Stomach smooth muscle (tissue), 2 donors: ENCODE measurements around the gene MRPL24.
"Not testable (repeated sequence)": the region's sequence is repeated elsewhere in the genome, so short reads cannot be mapped to it uniquely, and the experiment has no call there.

Experiments
- H3K27ac ChIP-seq: one replicate; pipeline ENCODE4 v1.7.0; 2013; ENCODE audit warnings: mild to moderate bottlenecking, low read length, inconsistent platforms
- H3K27me3 ChIP-seq, 2 donors: one replicate each; pipeline ENCODE4 v1.7.0; 2013; ENCODE audit warnings: low read length in 2 of 2; ENCODE audit not compliant: insufficient read depth in 2 of 2, control insufficient read depth in 1 of 2
- H3K36me3 ChIP-seq, 2 donors: one replicate each; pipeline ENCODE4 v1.7.0; 2013; ENCODE audit warnings: low read length in 2 of 2; ENCODE audit not compliant: control insufficient read depth in 2 of 2, insufficient read depth in 2 of 2
- H3K4me1 ChIP-seq: one replicate; pipeline ENCODE4 v1.7.0; 2013; ENCODE audit warnings: low read length; ENCODE audit not compliant: control insufficient read depth, insufficient read depth
- H3K4me3 ChIP-seq, 2 donors: one replicate each; pipeline ENCODE4 v1.7.0; 2013; ENCODE audit warnings: low read length in 2 of 2
- H3K9ac ChIP-seq, 2 donors: one replicate each; pipeline ENCODE4 v1.7.0; 2013; ENCODE audit warnings: low read length in 2 of 2, mild to moderate bottlenecking in 1 of 2
- H3K9me3 ChIP-seq, 2 donors: one replicate each; pipeline ENCODE4 v1.7.0; 2013; ENCODE audit warnings: low read length in 2 of 2; ENCODE audit not compliant: control insufficient read depth in 2 of 2
- donor health status: healthy.
- donor health status: Pancreatic carcinoma.

Gene MRPL24

DNA sequence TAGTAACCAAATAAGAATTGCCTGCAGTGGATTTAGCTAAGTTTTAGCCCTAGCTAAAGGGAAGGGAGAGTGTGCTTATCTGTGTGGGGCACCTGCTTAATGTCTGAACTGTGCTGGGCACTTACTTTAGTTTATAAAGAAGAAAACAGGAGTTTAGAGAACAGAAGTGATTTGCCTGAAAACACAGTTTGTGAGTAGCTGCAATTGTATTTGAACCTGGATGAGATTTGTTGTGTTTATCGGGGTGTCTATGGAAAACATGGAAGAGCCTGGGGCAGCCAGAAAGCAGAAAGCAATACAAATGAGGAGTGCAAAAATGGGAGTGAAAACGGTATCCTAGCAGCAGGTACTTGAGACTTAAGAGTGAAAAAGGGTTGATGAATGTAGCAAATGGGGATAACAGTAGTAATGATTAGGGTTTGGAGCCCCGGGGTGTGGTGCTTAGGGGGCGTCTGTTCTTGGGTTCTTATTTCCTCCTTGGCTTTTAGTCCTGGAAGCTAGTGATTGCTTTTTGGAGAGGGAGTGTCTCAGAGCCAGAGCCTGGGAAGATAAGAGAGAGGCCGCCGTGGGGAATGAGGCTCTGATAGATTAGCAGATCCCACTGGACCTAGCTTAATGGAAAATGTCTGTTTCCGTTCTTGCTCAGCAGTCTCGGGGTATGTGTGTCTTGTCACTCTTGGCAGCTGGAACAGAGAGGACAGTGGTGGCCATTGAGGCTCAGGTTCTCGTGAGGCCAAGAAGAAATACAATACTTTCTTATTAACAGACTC is 32.0 kb upstream of the MRPL24 start:
- Histone ChIP-seq H3K4me3 (peak overlapping the region in 1 of 2 donors; percentile 29), H3K27me3 (no peaks in the 10 kb centered on the region), H3K9ac (peak overlapping the region; percentile 14 to 16), H3K9me3 (no peaks in the 10 kb centered on the region), H3K4me1 (peaks cover 46% of the 10 kb centered on the region), H3K27ac (peak overlapping the region; percentile 53), H3K36me3 (peaks cover 4 to 9% of the 10 kb centered on the region in 2 donors)

DNA sequence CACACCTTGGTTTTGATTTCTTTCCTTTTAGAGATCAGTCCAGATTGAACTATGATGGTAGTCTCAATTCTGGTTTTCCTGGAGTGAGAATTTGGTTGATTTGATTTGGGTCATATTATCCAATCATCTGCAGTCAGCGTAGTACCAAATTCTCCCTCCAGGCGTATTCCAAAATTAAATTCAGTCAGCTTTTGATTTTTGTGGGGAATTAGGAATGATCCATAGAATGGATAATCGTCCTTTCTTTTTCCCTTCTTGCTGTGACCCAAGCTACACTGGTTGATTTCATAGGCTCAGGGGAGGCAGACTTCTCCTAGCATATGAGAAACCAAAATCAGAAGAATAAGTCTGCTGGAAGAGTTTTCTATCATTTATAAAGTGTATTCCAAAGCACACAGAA is 31.3 kb upstream of the MRPL24 start:
- Histone ChIP-seq H3K9ac (peak overlapping the region in 1 of 2 donors; percentile 16), H3K27me3 (no peaks in the 10 kb centered on the region), H3K27ac (peak overlapping the region; percentile 53), H3K4me3 (no peak overlapping the region), H3K36me3 (peaks cover 4 to 9% of the 10 kb centered on the region in 2 donors), H3K9me3 (no peaks in the 10 kb centered on the region), H3K4me1 (peaks cover 42% of the 10 kb centered on the region)

GRCh38 chr1:156768610-156769295 is 27.9 kb upstream of the MRPL24 start:
- Histone ChIP-seq H3K4me3 (peak overlapping the region; percentile 67 to 97), H3K27me3 (no peaks in the 10 kb centered on the region), H3K27ac (no peak overlapping the region), H3K4me1 (peaks cover 49% of the 10 kb centered on the region), H3K9ac (peak overlapping the region; percentile 99), H3K36me3 (peaks cover 4 to 9% of the 10 kb centered on the region in 2 donors), H3K9me3 (no peaks in the 10 kb centered on the region)

DNA sequence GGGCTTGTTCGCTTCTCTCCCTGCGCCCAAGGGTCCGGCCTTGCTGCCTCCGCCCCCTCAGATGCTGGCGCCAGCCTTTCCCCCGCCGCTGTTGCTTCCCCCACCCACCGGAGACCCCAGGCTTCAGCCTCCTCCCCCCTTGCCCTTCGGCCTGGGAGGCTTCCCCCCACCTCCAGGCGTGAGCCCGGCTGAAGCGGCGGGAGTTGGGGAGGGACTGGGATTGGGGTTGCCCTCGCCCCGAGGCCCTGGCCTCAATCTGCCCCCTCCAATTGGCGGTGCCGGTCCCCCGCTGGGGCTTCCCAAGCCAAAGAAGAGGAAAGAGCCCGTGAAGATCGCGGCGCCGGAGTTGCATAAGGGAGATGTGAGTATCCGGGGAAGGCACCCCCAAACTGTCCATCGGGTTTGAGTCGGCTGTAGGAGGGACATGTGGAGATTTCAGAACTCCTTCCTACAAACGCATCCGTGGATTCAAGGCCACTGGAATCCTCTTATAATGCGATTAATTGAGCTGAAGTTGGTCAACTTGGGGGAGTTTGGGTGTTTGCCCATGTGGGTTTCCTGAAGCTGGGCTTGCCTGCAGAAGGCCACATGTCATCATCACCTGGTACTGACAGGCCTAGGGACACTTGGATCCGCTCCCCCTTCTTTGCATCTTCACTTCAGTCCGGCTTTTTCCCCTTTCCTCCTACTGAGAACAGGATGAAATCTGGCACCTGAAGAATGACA is 27.2 kb upstream of the MRPL24 start:
- Histone ChIP-seq H3K9me3 (no peaks in the 10 kb centered on the region), H3K4me1 (peaks cover 44% of the 10 kb centered on the region), H3K9ac (peak overlapping the region; percentile 99), H3K27ac (peak overlapping the region; percentile 95), H3K27me3 (no peaks in the 10 kb centered on the region), H3K4me3 (peak overlapping the region; percentile 67 to 97), H3K36me3 (peaks cover 4 to 7% of the 10 kb centered on the region in 2 donors)

GRCh38 chr1:156767101-156767878 is 26.4 kb upstream of the MRPL24 start, which contains the start of gene PRCC:
Gene PRCC (plus strand): TSS chr1:156767535. CDS start chr1:156767772, 237 bp downstream.
- peak within 1 kb of the TSS; percentile 95 for H3K27ac ChIP-seq
- H3K4me1 ChIP-seq: peaks cover 39% of the 10 kb centered on the region
- H3K9me3 ChIP-seq: no peaks in the 10 kb centered on the region
- H3K4me3 ChIP-seq: peak within 1 kb of the TSS; percentile 97
- H3K36me3 ChIP-seq: peaks cover 4 to 7% of the 10 kb centered on the region in 2 donors
- no peaks in the 10 kb centered on the region for H3K27me3 ChIP-seq
- H3K9ac ChIP-seq: peak within 1 kb of the TSS; percentile 99

DNA sequence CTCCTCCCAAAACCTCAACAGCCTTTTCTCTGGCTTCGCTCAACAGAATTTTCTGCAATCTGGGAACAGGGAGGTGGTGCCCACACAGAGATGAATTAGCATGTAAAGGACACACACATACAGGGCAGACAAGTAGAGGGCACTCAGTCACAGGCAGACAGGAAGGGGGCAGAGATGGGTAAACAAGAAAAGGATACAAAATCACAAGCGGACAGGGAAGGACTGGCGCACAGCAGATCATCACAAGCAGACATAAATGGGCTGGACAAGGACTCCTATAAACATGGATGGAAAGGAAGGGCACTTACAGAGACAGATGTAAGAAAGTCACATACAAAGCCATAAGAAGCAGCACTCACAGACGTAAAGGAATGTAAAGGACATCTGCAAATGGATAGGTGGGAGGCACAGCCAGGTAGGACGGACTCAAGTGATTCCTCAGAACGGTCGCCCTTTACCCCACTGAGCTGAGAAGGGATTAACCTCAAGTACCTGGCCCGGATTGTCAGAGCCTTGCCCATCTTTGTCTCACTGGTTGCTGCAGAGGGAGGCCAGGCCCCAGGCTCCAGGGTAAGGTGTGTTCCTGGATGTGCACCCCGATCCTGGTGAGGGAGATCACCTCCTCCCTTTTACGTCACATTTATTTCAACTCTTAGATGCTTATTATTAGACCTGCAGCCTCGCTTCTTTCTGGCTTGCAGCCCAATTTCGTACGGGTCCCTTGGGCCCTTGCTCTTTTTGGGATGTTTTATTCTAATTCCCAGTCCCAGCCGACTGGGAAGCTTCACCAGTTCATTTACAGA is 25.6 kb upstream of the MRPL24 start:
- peak overlapping the region; percentile 97 for H3K4me3 ChIP-seq
- peaks cover 37% of the 10 kb centered on the region for H3K4me1 ChIP-seq
- peak overlapping the region; percentile 90 to 96 for H3K9ac ChIP-seq
- no peaks in the 10 kb centered on the region for H3K9me3 ChIP-seq
- no peaks in the 10 kb centered on the region for H3K27me3 ChIP-seq
- H3K27ac ChIP-seq: peak overlapping the region; percentile 95
- H3K36me3 ChIP-seq: peaks cover 4 to 7% of the 10 kb centered on the region in 2 donors

DNA sequence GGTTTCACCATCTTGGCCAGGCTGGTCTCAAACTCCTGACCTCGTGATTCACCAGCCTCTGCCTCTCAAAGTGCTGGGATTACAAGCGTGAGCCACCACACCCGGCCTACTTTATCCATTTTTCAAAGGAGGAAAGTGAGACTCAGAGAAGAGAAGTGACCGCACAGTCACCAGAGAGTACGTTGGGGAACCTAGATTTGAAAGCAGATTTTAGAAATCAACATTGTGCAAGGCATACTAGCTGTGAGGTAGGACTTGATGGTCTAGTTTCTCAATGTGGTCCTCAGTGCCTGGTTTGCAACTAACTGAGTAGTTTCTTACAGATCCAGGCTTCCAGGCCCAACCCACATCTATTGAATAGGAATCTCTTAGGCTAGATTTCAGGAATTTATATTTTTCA is 24.8 kb upstream of the MRPL24 start:
- Histone ChIP-seq H3K27ac (no peak overlapping the region), H3K9me3 (no peaks in the 10 kb centered on the region), H3K4me3 (peak overlapping the region in 1 of 2 donors; percentile 97), H3K4me1 (peaks cover 28% of the 10 kb centered on the region), H3K9ac (no peak overlapping the region), H3K27me3 (no peaks in the 10 kb centered on the region), H3K36me3 (peaks cover 0 to 2% of the 10 kb centered on the region in 2 donors)

DNA sequence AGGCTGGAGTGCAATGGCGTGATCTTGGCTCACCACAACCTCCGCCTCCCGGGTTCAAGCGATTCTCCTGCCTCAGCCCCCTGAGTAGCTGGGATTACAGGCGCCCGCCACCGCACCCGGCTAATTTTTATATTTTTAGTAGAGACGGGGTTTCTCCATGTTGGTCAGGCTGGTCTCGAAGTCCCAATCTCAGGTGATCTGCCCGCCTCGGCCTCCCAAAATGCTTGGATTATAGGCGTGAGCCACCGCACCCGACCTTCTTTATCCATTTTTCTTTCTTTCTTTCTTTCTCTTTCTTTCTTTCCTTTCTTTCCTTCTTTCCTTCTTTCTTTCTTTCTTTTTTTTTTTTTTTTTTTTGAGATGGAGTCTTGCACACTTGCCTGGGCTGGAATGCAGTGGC is 24.2 kb upstream of the MRPL24 start:
- not testable (repeated sequence) for H3K9me3 ChIP-seq, H3K27me3 ChIP-seq, H3K4me3 ChIP-seq, H3K9ac ChIP-seq, H3K36me3 ChIP-seq, H3K27ac ChIP-seq
- peaks cover 25% of the 10 kb centered on the region for H3K4me1 ChIP-seq

DNA sequence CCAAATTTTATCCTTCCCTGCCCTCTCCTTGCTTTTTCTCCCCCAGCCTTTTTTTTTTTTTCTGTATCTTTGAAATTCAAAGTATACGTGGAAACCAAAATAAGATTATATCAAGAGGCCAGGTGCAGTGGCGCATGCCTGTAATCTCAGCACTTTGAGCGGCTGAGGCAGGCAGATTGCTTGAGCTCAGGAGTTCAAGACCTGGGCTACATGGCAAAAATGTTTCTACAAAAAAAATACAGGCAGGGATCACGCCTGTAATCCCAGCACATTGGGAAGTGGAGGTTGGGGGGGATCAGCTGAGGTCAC is 19.9 kb upstream of the MRPL24 start:
- H3K27ac ChIP-seq: no peak overlapping the region
- H3K4me3 ChIP-seq: no peak overlapping the region
- H3K9ac ChIP-seq: no peak overlapping the region
- no peaks in the 10 kb centered on the region for H3K9me3 ChIP-seq
- no peaks in the 10 kb centered on the region for H3K27me3 ChIP-seq
- no peaks in the 10 kb centered on the region for H3K4me1 ChIP-seq
- H3K36me3 ChIP-seq: no peaks in the 10 kb centered on the region
